ENCODE results near the gene USP19. TPM values are rescaled to one million over a fixed set of nuclear protein-coding genes. Genes with fewer than 3 reads are reported as not detected.
A peak's percentile ranks its signal among the peaks of the same experiment; 100 is the strongest.

USP19 gene
- total RNA-seq, 2 donors from 2014 or later = 65.5 to 92.2 TPM

- Mint-ChIP-seq H3K27ac (no peak overlapping the region), H3K36me3 (ENCODE audit: insufficient read depth in 2 of 2) (peaks cover 5 to 6% of the 10 kb centered on the region in 2 donors), H3K27me3 (ENCODE audit: low read depth) (no peaks in the 10 kb centered on the region), H3K4me1 (ENCODE audit: low read depth) (peaks cover 2% of the 10 kb centered on the region), H3K4me3 (no peak overlapping the region), H3K9me3 (no peaks in the 10 kb centered on the region)
- DNase-seq (no peak), ATAC-seq (replicated peaks in 1 of 2) (no peak)
Measured at GRCh38 chr3:49110780-49111179, 9.8 kb downstream of the USP19 start.

DNA sequence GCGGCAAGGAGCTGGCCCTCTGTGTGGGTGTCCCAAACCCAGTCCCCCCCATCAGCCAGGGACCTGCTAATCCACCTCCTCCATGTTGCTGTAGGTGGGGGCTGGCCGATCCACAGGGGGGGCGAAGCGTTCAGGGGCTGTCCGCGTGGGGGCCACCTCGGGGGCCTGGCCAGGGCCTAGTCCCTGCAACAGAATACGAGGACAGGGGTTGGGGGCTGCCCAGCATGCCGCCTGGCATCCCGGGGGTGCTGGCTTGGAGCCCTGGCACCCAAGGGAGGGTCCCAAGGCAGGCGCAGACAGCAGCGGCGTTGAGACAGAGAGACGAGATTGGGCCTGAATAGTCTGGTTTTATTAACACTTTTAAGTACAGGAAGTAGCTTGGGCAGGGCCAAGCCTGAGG is 12.3 kb downstream of the USP19 start:
- Mint-ChIP-seq H3K36me3 (ENCODE audit: insufficient read depth in 2 of 2) (peaks cover 3 to 7% of the 10 kb centered on the region in 2 donors), H3K27me3 (ENCODE audit: low read depth) (no peaks in the 10 kb centered on the region), H3K4me1 (ENCODE audit: low read depth) (peaks cover 22% of the 10 kb centered on the region), H3K4me3 (no peak overlapping the region), H3K27ac (no peak overlapping the region), H3K9me3 (no peaks in the 10 kb centered on the region)
- ATAC-seq (replicated peaks in 1 of 2) (no peak), DNase-seq (no peak)

DNA sequence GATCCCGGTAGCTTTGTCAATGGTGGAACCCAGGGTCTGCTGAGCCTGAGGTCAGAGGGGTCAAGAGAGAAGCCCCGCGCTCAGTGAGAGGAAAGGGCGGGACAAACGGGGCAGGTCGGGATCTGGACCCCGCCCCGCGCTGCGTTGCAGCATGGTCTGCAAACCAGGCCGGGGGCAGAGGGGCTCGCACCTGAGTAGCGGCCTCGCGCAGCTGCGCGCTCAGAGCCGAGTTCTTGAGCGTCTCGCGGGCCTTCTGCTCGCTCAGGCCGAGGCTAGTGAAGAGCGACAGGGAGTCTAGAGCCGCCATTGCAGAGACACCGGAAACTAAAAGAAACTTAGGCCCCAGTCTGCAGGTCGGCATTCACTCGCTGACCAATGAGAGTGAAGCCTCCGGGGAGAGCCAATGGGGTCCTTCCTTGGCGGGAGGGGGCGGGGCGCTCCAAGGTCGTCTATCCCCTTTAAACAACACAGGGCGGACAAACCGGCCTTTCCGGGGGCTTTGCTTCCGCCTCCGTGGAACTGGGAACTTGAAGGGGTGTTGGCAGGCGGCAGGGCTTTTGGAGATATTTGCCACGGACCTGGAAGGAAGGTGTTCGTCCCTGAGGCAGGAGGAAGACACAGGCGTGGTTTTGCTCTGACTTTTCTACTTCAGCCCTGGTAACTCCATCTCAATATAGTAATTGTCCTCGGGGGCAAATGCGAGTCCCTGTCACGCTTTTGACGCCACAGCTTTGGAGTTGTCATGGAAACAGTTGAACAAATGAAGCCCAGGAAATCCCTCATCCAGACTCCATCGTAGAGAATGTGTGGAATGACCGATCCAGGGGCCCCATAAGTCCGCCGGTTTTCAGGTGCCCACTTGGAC is 16.0 kb downstream of the USP19 start, which contains the start of gene QARS1:
QARS1 (minus strand) TSS at position 331 of the 865 bp plus-strand sequence; CDS start at position 307, 24 bp downstream.
- Mint-ChIP-seq H3K4me1 (ENCODE audit: low read depth) (peaks cover 35% of the 10 kb centered on the region), H3K9me3 (no peaks in the 10 kb centered on the region), H3K4me3 (peak within 1 kb of the TSS; percentile 94 to 97), H3K27ac (peak within 1 kb of the TSS; percentile 92), H3K27me3 (ENCODE audit: low read depth) (no peaks in the 10 kb centered on the region), H3K36me3 (ENCODE audit: insufficient read depth in 2 of 2) (peaks cover 8 to 11% of the 10 kb centered on the region in 2 donors)
- ATAC-seq (replicated peaks in 1 of 2) (peak; percentile 98), DNase-seq (peak; percentile 91 to 93)

GRCh38 chr3:49104052-49104426 is 16.6 kb downstream of the USP19 start:
- peak overlapping the region; percentile 94 to 97 for H3K4me3 Mint-ChIP-seq
- no peaks in the 10 kb centered on the region for H3K27me3 Mint-ChIP-seq (ENCODE audit: low read depth)
- H3K27ac Mint-ChIP-seq = peak overlapping the region; percentile 81
- H3K36me3 Mint-ChIP-seq (ENCODE audit: insufficient read depth in 2 of 2) = peaks cover 10 to 11% of the 10 kb centered on the region in 2 donors
- ATAC-seq (replicated peaks in 1 of 2) = no peak
- H3K4me1 Mint-ChIP-seq (ENCODE audit: low read depth) = peaks cover 35% of the 10 kb centered on the region
- no peak for DNase-seq
- no peaks in the 10 kb centered on the region for H3K9me3 Mint-ChIP-seq

DNA sequence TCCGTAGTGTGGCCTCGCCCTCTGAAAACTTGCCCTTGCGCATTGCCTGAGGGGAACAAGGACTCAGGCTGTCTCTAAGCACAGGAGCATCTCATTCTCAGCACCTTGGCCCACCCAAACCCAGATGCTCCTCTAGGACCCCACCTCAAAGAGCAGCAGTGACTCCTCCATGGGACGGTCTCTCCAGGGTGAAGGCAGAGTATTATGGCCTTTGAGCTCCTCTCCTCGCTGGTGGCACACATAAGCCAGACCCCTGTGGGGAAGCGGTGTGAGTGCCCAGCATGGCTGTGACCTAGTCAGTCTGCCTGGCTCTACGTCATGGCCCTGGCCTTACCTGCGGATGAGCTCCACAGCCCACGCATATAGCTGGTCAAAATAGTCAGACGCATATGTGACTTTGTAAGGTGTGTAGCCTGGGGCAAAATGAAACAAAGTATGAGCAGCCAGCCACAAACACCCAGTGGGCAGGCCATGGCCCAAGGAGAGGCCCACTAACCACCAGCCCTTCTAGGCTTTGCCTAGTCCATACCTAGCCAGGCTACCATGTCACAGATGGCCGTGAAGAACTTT is 20.5 kb downstream of the USP19 start:
- no peaks in the 10 kb centered on the region for H3K9me3 Mint-ChIP-seq
- ATAC-seq (replicated peaks in 1 of 2) = no peak
- peaks cover 27% of the 10 kb centered on the region for H3K4me1 Mint-ChIP-seq (ENCODE audit: low read depth)
- peaks cover 11 to 13% of the 10 kb centered on the region in 2 donors for H3K36me3 Mint-ChIP-seq (ENCODE audit: insufficient read depth in 2 of 2)
- no peaks in the 10 kb centered on the region for H3K27me3 Mint-ChIP-seq (ENCODE audit: low read depth)
- no peak for DNase-seq
- no peak overlapping the region for H3K4me3 Mint-ChIP-seq
- H3K27ac Mint-ChIP-seq = no peak overlapping the region

DNA sequence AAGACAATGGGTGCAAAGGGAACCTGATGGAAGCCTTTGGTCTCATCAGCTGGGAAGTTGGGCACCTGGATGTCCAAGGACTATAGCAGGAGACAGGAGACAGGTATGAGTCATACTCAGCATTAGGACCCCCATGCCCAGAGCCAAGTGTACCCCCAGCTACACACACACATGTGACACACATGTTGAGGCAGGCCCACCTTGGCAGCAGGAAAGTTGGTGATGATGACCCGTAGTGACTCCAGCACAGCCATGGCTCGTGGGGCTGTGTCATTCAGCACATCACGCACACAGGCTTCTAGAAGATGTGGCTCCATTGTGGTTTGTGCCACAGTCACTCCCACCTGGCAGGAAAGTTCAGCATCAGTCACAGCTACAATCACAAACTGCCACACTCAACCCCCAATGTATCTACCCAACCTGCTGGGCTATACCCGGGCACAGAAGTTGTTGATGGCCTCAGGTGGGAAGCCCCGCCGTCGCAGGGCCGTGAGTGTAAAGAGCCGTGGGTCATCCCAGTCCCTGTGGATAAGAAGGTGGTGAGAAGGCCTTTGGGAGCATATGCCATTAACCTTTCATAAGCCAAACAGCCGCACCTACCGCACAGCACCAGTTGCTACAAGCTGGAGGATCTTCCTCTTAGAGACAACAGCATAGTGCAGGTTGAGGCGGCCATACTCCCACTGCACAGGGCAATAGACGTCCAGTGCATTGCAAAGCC is 21.6 kb downstream of the USP19 start:
- Mint-ChIP-seq H3K36me3 (ENCODE audit: insufficient read depth in 2 of 2) (peaks cover 10 to 13% of the 10 kb centered on the region in 2 donors), H3K4me3 (no peak overlapping the region), H3K4me1 (ENCODE audit: low read depth) (peaks cover 28% of the 10 kb centered on the region), H3K9me3 (no peaks in the 10 kb centered on the region), H3K27me3 (ENCODE audit: low read depth) (no peaks in the 10 kb centered on the region), H3K27ac (no peak overlapping the region)
- ATAC-seq (replicated peaks in 1 of 2) (no peak), DNase-seq (no peak)

GRCh38 chr3:49098429-49098828 is 22.2 kb downstream of the USP19 start:
- Mint-ChIP-seq H3K36me3 (ENCODE audit: insufficient read depth in 2 of 2) (peaks cover 10 to 13% of the 10 kb centered on the region in 2 donors), H3K9me3 (no peaks in the 10 kb centered on the region), H3K27me3 (ENCODE audit: low read depth) (no peaks in the 10 kb centered on the region), H3K4me3 (no peak overlapping the region), H3K27ac (peak overlapping the region; percentile 15), H3K4me1 (ENCODE audit: low read depth) (peaks cover 21% of the 10 kb centered on the region)
- no peak for ATAC-seq (replicated peaks in 1 of 2)
- no peak for DNase-seq

DNA sequence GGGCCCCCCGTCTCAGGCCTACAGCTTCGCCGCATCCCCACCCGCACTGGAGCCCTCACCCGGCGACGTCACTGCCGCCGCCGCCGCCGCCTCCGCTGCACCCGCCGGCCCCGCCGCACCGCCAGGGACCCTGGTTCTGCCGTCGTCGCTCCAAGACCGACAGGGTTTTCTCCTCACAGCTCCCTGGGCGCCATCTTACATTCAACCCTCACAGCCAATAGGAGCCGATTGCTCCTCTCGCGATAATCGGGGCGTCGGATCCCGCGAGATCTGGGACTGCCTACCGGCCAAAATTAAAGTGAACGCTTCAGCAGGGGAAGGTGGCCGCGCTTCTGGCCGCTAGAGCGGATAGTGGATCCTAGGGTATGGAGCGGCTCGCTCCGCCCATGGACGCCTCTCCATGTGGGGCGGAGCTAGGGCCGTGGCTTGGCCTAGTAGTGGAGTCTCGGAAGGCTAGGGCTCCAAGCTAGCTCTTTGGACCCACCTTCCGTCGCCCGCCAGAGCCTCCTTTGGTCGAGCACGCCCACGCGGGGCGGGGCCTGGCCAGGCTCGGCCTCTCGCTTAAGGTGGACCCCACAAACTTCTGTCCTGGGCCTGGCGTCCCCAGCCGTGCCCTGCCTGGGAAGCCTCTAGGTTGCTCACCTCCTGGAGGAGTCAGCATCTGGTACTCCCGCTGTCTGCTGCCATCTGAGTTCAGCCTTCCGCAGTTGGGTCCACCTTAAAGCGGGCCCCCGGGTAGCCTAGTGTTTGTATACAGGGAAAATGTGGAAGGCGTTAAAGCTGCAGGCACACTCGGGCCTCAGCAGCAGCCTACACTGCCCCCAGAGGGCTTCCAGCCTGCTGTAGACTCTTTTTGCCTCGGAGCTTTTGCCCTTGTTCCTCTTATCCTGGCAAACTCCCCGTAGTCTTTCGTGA is 26.5 kb downstream of the USP19 start, which contains the start of gene QRICH1:
QRICH1 (minus strand) TSS at position 219 of the 915 bp plus-strand sequence. CDS start 17,054 bp downstream, outside the sequence.
- H3K9me3 Mint-ChIP-seq = no peaks in the 10 kb centered on the region
- H3K4me1 Mint-ChIP-seq (ENCODE audit: low read depth) = peaks cover 44% of the 10 kb centered on the region
- peak within 1 kb of the TSS; percentile 91 to 95 for H3K4me3 Mint-ChIP-seq
- H3K27me3 Mint-ChIP-seq (ENCODE audit: low read depth) = no peaks in the 10 kb centered on the region
- H3K36me3 Mint-ChIP-seq (ENCODE audit: insufficient read depth in 2 of 2) = peaks cover 4 to 12% of the 10 kb centered on the region in 2 donors
- ATAC-seq (replicated peaks in 1 of 2) = peak; percentile 83 to 84
- peak; percentile 97 for DNase-seq
- H3K27ac Mint-ChIP-seq = peak within 1 kb of the TSS; percentile 93

DNA sequence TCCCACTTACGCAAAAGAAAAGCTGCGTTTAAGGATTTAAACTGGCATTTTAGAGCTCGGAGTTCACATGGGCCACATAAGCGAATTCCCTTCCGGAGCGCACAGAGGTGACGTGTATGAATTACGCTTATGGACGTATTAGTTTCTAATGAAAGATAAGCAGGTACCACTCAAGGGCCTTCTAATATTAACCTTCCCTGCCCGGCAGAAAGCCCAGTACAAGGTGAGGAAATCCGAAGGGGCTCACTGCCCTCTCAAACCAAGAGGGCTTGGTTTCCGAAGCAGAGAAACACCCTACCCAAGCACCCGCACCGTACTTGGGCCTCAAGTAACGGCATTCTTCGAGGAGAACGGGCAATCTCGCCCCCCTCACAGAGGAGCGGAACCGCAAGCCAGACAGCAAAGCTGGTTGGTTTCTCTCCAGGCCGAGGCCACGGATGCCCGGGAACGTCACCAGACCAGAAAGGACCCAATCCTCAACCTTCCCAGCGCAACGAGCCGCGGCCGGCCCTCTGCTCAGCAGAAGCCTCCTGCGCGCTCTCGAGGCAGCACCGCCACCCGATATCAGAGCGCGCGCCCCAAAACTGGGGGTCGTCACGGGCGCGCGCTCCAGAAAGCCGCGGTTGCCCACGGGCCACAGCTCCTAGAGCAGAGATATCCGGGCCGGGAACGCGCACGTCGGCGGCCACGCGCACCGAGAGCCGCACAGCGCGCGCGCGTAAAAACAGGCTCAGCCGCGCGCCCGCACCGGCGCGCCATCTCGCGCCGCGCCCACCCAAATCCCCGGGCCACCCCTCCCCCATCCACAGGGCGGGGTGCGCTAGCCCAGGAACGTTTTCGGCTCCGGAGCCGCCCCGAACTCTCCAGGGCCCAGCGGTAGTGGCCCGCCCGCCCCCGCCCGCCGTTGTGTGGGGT is 27.4 kb downstream of the USP19 start:
- Mint-ChIP-seq H3K9me3 (no peaks in the 10 kb centered on the region), H3K27ac (peak overlapping the region; percentile 93), H3K4me1 (ENCODE audit: low read depth) (peaks cover 45% of the 10 kb centered on the region), H3K36me3 (ENCODE audit: insufficient read depth in 2 of 2) (peaks cover 1 to 14% of the 10 kb centered on the region in 2 donors), H3K27me3 (ENCODE audit: low read depth) (no peaks in the 10 kb centered on the region), H3K4me3 (peak overlapping the region; percentile 91 to 95)
- ATAC-seq (replicated peaks in 1 of 2) (peak; percentile 48 to 53), DNase-seq (peak; percentile 85 to 86)

- no peak overlapping the region for H3K4me3 Mint-ChIP-seq
- no peak overlapping the region for H3K27ac Mint-ChIP-seq
- H3K9me3 Mint-ChIP-seq = no peaks in the 10 kb centered on the region
- no peak for DNase-seq
- no peaks in the 10 kb centered on the region for H3K27me3 Mint-ChIP-seq (ENCODE audit: low read depth)
- peaks cover 2 to 5% of the 10 kb centered on the region in 2 donors for H3K36me3 Mint-ChIP-seq (ENCODE audit: insufficient read depth in 2 of 2)
- no peak for ATAC-seq (replicated peaks in 1 of 2)
- no peaks in the 10 kb centered on the region for H3K4me1 Mint-ChIP-seq (ENCODE audit: low read depth)
Measured at GRCh38 chr3:49081429-49081828, 39.2 kb downstream of the USP19 start.

- ATAC-seq (replicated peaks in 1 of 2) (no peak), DNase-seq (no peak)
- no peak overlapping the region for H3K27ac Mint-ChIP-seq
- H3K9me3 Mint-ChIP-seq = no peaks in the 10 kb centered on the region
- H3K36me3 Mint-ChIP-seq (ENCODE audit: insufficient read depth in 2 of 2) = peaks cover 4 to 9% of the 10 kb centered on the region in 2 donors
- no peaks in the 10 kb centered on the region for H3K4me1 Mint-ChIP-seq (ENCODE audit: low read depth)
- H3K27me3 Mint-ChIP-seq (ENCODE audit: low read depth) = no peaks in the 10 kb centered on the region
- H3K4me3 Mint-ChIP-seq = no peak overlapping the region
Measured at GRCh38 chr3:49079270-49079669, 41.4 kb downstream of the USP19 start.
